Caco-2 (cell line): ENCODE data around the gene SIRPA. TPM values are rescaled to one million over a fixed set of nuclear protein-coding genes. Genes with fewer than 3 reads are reported as not detected.

Source experiments
- BruUV-seq: library from RNA; stranded (reverse); fragments of 400-500 nt; replicated peaks from 2 replicates; lab custom pipeline; 2021; lab: Mats Ljungman, UMichigan
- CTCF ChIA-PET: fragments of 300-600 bp; sonication (Branson Sonifier 250); formaldehyde crosslinking; loops from one replicate; lab custom pipeline; 2022; ENCODE audit warnings: antibody characterized with exemption; lab: Charles Lee
- POLR2A ChIA-PET: fragments of 300-600 bp; sonication (Branson Sonifier 250); formaldehyde crosslinking; loops from one replicate; lab custom pipeline; 2022; ENCODE audit warnings: antibody characterized with exemption; lab: Charles Lee
- DNase-seq, 2 experiments: peaks; one replicate each; pipeline versions ENCODE4 v3.0.0 to v3.0.0-alpha.2; 2020 to 2022
- H3K27me3 ChIP-seq: replicated peaks from 2 replicates; pipeline ENCODE4 v1.6.0; 2011; ENCODE audit warnings: low read length; ENCODE audit not compliant: control insufficient read depth, insufficient read depth
- H3K36me3 ChIP-seq: 2 replicates; pipeline ENCODE4 v1.5.1; 2011; ENCODE audit warnings: low read length; ENCODE audit not compliant: control insufficient read depth, insufficient read depth
- H3K4me1 ChIP-seq: fragments of 250-450 bp; sonication (Bioruptor Pico); 2 replicates; pipeline ENCODE4 v1.5.1; 2020; ENCODE audit warnings: mild to moderate bottlenecking
- H3K4me3 ChIP-seq: 2 replicates; pipeline ENCODE4 v1.5.1; 2011; ENCODE audit warnings: low read depth, mild to moderate bottlenecking, control low read depth, low read length
- H3K9me3 ChIP-seq: fragments of 250-450 bp; sonication (Bioruptor Pico); 2 replicates; pipeline ENCODE4 v1.5.1; 2020; ENCODE audit warnings: mild to moderate bottlenecking, moderate library complexity
- H3K27ac Mint-ChIP-seq: one replicate; pipeline ENCODE4 v1.8.0; 2022; ENCODE audit warnings: mixed read lengths; ENCODE audit not compliant: unreplicated experiment
- H3K27me3 Mint-ChIP-seq: one replicate; pipeline ENCODE4 v1.8.0; 2022; ENCODE audit warnings: mixed read lengths; ENCODE audit not compliant: insufficient read depth, unreplicated experiment
- H3K36me3 Mint-ChIP-seq: one replicate; pipeline ENCODE4 v1.8.0; 2022; ENCODE audit warnings: mild to moderate bottlenecking, mixed read lengths; ENCODE audit not compliant: insufficient read depth, unreplicated experiment
- H3K4me1 Mint-ChIP-seq: one replicate; pipeline ENCODE4 v1.8.0; 2022; ENCODE audit warnings: low read depth, mixed read lengths; ENCODE audit not compliant: unreplicated experiment
- H3K4me3 Mint-ChIP-seq: one replicate; pipeline ENCODE4 v1.8.0; 2022; ENCODE audit warnings: mild to moderate bottlenecking, moderate library complexity, mixed read lengths; ENCODE audit not compliant: unreplicated experiment
- H3K9me3 Mint-ChIP-seq: one replicate; pipeline ENCODE4 v1.8.0; 2022; ENCODE audit warnings: mixed read lengths; ENCODE audit not compliant: unreplicated experiment
- CTCF ChIP-seq, 2 experiments: fragments of 200-600 bp in 1 of 2; IDR thresholded peaks; 1 replicate in 1 of 2; 2 replicates in 1 of 2; pipeline versions ENCODE4 v1.5.1 to v1.8.0; 2011 to 2022; ENCODE audit warnings: antibody characterized with exemption in 1 of 2, control low read depth in 1 of 2, inconsistent platforms in 1 of 2, low read depth in 1 of 2, low read length in 1 of 2, mild to moderate bottlenecking in 1 of 2, moderate library complexity in 1 of 2; ENCODE audit not compliant: insufficient read depth in 1 of 2, severe bottlenecking in 1 of 2, unreplicated experiment in 1 of 2
- intact Hi-C: fragments of 100-400 bp; cut with micrococcal nuclease; formaldehyde crosslinking; loops from one replicate; pipeline ENCODE4 v1.10.0; 2022; ENCODE audit not compliant: unreplicated experiment
- total RNA-seq: library from RNA; stranded (reverse); gene quantifications from 2 replicates; pipeline ENCODE4 v1.2.3, GENCODE V29; 2022

Gene SIRPA
- total RNA-seq, 1 experiment from 2014 or later = 33.3 TPM

GRCh38 chr20:1922786-1923185 is 27.6 kb downstream of the SIRPA start:
- Mint-ChIP-seq H3K27me3 (no peaks in the 10 kb centered on the region), H3K4me1 (peaks cover 12% of the 10 kb centered on the region), H3K9me3 (no peaks in the 10 kb centered on the region), H3K4me3 (no peak overlapping the region), H3K36me3 (peaks cover 16% of the 10 kb centered on the region), H3K27ac (no peak overlapping the region)
- Histone ChIP-seq H3K4me3 (no peak overlapping the region), H3K27me3 (no peaks in the 10 kb centered on the region), H3K36me3 (peaks cover 1% of the 10 kb centered on the region), H3K9me3 (no peaks in the 10 kb centered on the region), H3K4me1 (peaks cover 25% of the 10 kb centered on the region)
- intact Hi-C loops = no loop called here
- BruUV-seq = no TSS peak
- no peak for DNase-seq
- CTCF ChIA-PET = no interaction called here
- POLR2A ChIA-PET = no interaction called here
- no peak for TF ChIP-seq CTCF (IDR thresholded peaks at IDR 0.05; ENCODE audit: insufficient read depth in 1 of 2, low read depth in 1 of 2, low read length in 1 of 2, severe bottlenecking in 1 of 2, unreplicated experiment in 1 of 2)

- ChIA-PET POLR2A (no interaction called here), CTCF (interaction anchor here (0.6 kb wide), 1 partner anchor 22 kb away, joined by 7 read pairs; no protein-coding TSS in a partner anchor)
- TF ChIP-seq CTCF (IDR thresholded peaks at IDR 0.05; ENCODE audit: insufficient read depth in 1 of 2, low read depth in 1 of 2, low read length in 1 of 2, severe bottlenecking in 1 of 2, unreplicated experiment in 1 of 2) = no peak
- H3K4me1 ChIP-seq = peaks cover 8% of the 10 kb centered on the region
- Mint-ChIP-seq H3K36me3 (peaks cover 5% of the 10 kb centered on the region), H3K27ac (no peak overlapping the region), H3K9me3 (no peaks in the 10 kb centered on the region), H3K27me3 (no peaks in the 10 kb centered on the region), H3K4me1 (peaks cover 11% of the 10 kb centered on the region), H3K4me3 (no peak overlapping the region)
- BruUV-seq = no TSS peak
- H3K4me3 ChIP-seq = no peak overlapping the region
- no peaks in the 10 kb centered on the region for H3K9me3 ChIP-seq
- H3K36me3 ChIP-seq = peaks cover 1% of the 10 kb centered on the region
- DNase-seq = no peak
- no peaks in the 10 kb centered on the region for H3K27me3 ChIP-seq
- intact Hi-C loops = no loop called here
Observed at GRCh38 chr20:1924910-1925861, 30.0 kb downstream of the SIRPA start.

DNA sequence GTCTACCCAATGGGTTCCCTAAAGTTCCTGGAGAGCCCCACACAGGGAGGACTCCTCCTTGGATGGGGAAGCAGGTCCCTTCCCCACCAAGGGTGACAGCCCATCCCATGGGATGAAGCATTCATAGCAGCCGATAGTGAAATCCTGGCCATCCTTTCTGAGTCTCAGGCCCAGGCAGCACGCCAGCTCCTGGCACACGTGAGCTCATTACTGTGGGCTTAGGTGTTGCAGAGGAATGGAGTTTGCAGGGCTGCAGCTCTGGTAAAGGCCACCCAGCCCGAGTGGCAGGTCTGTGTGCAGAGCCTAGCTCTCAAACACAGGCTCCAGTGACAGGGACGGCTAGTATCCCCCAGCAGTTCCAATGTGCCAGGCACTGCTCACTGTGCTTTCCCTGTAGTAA is 31.0 kb downstream of the SIRPA start:
- Histone ChIP-seq H3K36me3 (peaks cover 1% of the 10 kb centered on the region), H3K9me3 (no peaks in the 10 kb centered on the region), H3K4me1 (no peaks in the 10 kb centered on the region), H3K27me3 (no peaks in the 10 kb centered on the region), H3K4me3 (no peak overlapping the region)
- H3K4me1 Mint-ChIP-seq = peaks cover under 1% of the 10 kb centered on the region
- no peaks in the 10 kb centered on the region for H3K9me3 Mint-ChIP-seq
- peaks cover 5% of the 10 kb centered on the region for H3K36me3 Mint-ChIP-seq
- H3K27ac Mint-ChIP-seq = no peak overlapping the region
- no peak for DNase-seq
- H3K4me3 Mint-ChIP-seq = no peak overlapping the region
- TF ChIP-seq CTCF (IDR thresholded peaks at IDR 0.05; ENCODE audit: insufficient read depth in 1 of 2, low read depth in 1 of 2, low read length in 1 of 2, severe bottlenecking in 1 of 2, unreplicated experiment in 1 of 2) = no peak
- intact Hi-C loops = no loop called here
- no TSS peak for BruUV-seq
- ChIA-PET CTCF (no interaction called here), POLR2A (no interaction called here)
- H3K27me3 Mint-ChIP-seq = no peaks in the 10 kb centered on the region
